OCI-LY7 (cell line): ENCODE results near the gene MRPL28.
"Not testable (repeated sequence)": the region's sequence is repeated elsewhere in the genome, so short reads cannot be mapped to it uniquely, and the experiment has no call there.

Source experiments
- CTCF ChIP-seq: fragments of 200-600 bp; sonication (generic); conservative IDR thresholded peaks from 2 replicates; pipeline ENCODE4 v1.5.1; 2014; ENCODE audit warnings: mild to moderate bottlenecking, antibody characterized with exemption, low read length, moderate library complexity, mixed read lengths
- EZH2phosphoT487 ChIP-seq: fragments of 200-600 bp; sonication (generic); IDR thresholded peaks from 2 replicates; pipeline ENCODE4 v1.6.1; 2018; ENCODE audit warnings: low read depth, borderline replicate concordance, mild to moderate bottlenecking, mixed run types, antibody characterized with exemption, low read length, moderate library complexity, mixed read lengths

- not testable (repeated sequence) for TF ChIP-seq CTCF, EZH2phosphoT487
Measured at GRCh38 chr16:378113-378820, 7.9 kb upstream of the MRPL28 start.
